GM13976 (cell line): ENCODE results near the gene ZNF783.

Source experiments
- DNase-seq: peaks from one replicate; pipeline ENCODE4 v3.0.0; 2012; ENCODE audit warnings: low spot score
- in situ Hi-C: fragments of 300-500 bp; cut with MboI; formaldehyde crosslinking; loops from one replicate; pipeline ENCODE4 v1.12.0; 2022; ENCODE audit warnings: low sequenced_read_pairs, mixed read lengths, inconsistent platforms; ENCODE audit not compliant: unreplicated experiment
- TF ChIP-seq, protein P1 (sequence below): IDR thresholded peaks from 2 replicates; pipeline ENCODE4 v1.5.1; 2012; ENCODE audit warnings: borderline replicate concordance, mild to moderate bottlenecking; ENCODE audit not compliant: insufficient read depth; ENCODE audit errors: extremely low read depth, missing control alignments, control extremely low read depth

The ZNF783 gene

DNA sequence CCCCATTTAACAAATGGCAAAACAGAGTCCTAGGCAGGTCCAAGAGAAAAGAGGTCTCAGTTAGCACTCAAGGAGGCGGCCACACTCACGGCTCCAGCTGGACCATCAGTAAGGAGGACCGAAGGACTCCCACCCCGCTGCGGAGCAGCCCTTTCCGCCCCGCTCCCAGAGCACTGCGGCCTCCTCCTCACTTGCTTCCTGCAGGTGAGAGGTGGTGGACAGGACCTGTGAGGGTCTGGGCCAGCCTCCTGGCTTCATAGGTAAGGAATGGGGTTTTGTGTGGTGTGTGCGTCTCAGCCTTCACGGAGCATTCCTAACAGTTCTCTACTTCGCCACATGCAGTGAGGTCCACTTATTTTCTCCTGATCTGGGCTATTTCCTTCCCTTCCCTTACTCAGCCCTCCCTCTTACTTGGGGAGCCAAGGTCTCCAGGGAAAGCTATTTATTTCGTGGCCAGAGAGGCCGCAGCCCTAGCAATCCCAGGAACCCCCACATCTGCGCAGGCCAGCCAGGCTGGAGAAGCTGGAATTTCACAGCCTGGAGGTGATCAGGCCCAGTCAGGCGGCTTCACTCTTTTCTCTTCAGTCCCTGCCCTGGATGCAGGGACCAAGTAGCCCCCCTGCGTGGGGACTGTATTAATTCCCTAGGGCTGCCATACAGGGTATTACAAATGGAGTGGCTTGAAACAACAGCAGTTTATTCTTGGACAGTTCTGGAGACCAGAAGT is 45.9 kb downstream of the ZNF783 start:
- DNase-seq: peak; percentile 5
- in situ Hi-C loops: no loop called here
- TF ChIP-seq, protein P1, sequence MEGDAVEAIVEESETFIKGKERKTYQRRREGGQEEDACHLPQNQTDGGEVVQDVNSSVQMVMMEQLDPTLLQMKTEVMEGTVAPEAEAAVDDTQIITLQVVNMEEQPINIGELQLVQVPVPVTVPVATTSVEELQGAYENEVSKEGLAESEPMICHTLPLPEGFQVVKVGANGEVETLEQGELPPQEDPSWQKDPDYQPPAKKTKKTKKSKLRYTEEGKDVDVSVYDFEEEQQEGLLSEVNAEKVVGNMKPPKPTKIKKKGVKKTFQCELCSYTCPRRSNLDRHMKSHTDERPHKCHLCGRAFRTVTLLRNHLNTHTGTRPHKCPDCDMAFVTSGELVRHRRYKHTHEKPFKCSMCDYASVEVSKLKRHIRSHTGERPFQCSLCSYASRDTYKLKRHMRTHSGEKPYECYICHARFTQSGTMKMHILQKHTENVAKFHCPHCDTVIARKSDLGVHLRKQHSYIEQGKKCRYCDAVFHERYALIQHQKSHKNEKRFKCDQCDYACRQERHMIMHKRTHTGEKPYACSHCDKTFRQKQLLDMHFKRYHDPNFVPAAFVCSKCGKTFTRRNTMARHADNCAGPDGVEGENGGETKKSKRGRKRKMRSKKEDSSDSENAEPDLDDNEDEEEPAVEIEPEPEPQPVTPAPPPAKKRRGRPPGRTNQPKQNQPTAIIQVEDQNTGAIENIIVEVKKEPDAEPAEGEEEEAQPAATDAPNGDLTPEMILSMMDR: no peak

DNA sequence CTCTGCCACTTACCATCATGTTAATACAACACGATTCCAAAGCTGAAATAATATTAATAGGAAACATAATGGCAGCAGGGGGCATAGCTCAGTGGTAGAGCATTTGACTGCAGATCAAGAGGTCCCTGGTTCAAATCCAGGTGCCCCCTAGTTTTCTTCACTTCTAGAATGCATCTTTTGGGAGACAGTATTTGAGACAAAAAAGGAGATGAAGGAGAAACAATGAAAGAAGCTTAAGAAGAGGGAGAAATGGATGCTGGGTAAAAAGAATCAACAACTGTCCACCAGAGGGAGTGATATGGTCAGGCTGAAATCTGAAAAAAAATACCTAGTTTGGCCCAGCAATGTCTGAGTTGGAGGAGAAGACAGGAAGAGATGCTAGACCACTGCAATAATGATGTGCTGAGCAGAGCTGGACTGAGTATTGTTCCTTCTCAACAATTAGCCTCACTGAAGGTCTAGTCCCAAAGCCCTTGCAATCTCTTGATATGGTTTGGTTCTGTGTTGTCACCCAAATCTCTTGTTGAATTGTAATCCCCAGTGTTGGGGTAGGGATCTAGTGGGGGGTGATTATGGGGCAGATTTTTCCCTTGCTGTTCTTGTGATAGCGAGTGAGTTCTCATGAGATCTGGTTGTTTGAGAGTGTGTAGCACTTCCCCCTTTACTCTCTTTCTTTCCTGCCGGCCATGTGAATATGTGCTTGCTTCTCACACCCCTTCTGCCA is 48.3 kb downstream of the ZNF783 start:
- TF ChIP-seq, protein P1: no peak
- peak; percentile 68 for DNase-seq
- in situ Hi-C loops: no loop called here

DNA sequence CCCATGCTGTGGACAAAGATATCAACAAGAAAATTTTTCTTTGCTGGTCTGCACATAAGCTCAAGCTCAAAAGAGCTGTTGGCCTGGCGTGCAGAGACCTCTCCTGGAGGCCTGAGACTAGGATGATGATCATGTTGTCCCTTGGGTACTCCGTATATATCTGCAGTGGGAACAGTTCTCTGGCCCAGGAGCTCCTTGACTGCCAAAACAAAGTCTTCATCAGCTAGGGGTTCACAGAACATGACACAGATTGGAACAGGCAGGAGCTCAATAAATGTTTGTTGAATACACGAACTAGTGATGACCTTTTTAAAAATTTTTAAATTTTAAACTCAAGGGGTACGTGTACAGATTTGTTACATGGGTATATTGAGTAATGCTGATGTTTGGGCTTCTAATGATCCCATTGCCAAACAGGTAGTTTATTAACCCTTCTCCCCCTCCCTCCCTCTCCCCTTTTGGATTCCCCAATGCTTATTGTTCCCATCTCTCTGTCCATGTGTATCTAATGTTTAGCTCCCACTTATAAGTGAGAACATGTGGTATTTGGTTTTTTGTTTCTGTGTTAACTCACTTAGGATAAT is 49.1 kb downstream of the ZNF783 start:
- DNase-seq: no peak
- in situ Hi-C loops: no loop called here
- TF ChIP-seq, protein P1: no peak

DNA sequence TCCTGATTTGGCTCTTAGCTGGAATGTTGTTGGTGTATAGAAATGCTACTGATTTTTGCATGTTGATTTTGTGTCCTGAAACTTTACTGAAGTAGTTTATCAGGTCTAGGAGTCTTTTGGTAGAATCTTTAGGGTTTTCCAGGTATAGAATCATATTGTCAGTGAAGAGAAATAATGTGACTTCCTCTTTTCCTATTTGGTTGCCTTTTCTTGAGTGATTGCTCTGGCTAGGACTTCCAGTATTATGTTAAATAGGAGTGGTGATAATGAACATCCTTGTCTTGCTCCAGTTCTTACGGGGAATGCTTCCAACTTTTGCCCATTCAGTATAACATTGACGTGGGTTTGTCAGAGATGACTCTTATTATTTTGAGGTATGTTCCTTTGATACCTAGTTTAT is 52.0 kb downstream of the ZNF783 start:
- no peak for DNase-seq
- TF ChIP-seq, protein P1: no peak
- in situ Hi-C loops: no loop called here

DNA sequence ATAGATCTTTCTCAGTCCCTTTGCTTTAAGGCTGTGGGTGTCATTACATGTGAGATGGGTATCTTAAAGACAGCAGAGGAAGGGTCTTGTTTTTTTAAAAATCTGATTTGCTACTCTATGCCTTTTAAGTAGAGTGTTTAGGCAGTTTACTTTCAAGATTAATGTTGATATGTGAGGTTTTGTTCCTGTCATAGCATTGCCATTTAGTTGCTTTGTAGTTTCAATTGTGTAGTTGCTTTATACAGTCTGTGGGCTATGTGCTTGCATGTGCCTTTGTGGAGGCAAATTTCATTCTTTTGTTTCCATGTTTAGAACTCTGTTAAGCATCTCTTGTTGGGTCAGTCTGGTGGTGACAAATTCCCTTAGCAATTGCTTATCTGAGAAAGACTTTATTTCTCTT is 54.6 kb downstream of the ZNF783 start:
- TF ChIP-seq, protein P1: no peak
- in situ Hi-C loops: no loop called here
- DNase-seq: no peak

DNA sequence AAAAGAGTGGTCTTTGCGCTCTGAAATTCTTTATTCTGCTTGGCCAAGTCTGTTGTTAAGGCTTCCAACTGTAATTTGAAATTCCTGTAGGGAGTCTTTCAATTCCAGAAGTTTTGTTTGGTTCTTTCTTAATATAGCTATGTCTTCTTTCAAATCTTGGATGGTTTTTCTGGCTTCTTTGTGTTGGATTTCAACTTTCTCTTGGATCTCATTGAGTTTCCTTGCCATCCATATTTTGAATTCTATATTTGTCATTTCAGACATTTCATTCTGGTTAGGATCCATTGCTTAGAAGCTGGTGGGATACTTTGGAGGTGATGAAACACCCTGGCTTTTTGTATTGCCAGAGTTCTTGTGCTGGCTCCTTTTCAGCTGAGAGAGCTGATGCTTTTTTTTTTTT is 55.5 kb downstream of the ZNF783 start:
- no peak for DNase-seq
- TF ChIP-seq, protein P1: no peak
- in situ Hi-C loops: no loop called here
